Loucy (cell line): ENCODE results near the gene ADIG.

ENCODE experiments used
- EZH2phosphoT487 ChIP-seq: fragments of 200-600 bp; IDR thresholded peaks from 2 replicates; pipeline ENCODE4 v1.6.1; 2018; ENCODE audit warnings: antibody characterized with exemption, mild to moderate bottlenecking, moderate library complexity, borderline replicate concordance
- TF ChIP-seq, protein P1 (sequence below): fragments of 200-600 bp; sonication (generic); conservative IDR thresholded peaks from 2 replicates; pipeline ENCODE4 v1.5.1; 2014; ENCODE audit warnings: mild to moderate bottlenecking, antibody characterized with exemption, low read length

DNA sequence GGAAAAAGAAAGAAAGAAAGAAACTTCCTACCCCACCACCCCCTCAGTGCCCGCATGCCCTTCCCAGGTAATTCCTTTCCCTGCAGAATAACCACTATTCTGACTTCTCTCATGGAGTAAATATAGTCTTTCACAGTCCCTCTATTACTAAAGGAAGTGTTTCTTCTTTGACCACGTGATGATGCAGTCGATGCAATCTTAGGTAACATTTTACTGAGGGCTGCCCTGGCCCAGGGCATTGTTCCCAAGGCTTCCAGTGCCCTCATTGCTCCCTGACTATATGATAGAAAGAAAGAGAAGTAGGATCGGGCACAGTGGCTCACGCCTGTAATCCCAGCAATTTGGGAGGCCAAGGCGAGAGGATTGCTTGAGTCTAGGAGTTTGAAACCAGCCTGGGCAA, 49.7 kb downstream of the ADIG start:
- TF ChIP-seq, protein P1, sequence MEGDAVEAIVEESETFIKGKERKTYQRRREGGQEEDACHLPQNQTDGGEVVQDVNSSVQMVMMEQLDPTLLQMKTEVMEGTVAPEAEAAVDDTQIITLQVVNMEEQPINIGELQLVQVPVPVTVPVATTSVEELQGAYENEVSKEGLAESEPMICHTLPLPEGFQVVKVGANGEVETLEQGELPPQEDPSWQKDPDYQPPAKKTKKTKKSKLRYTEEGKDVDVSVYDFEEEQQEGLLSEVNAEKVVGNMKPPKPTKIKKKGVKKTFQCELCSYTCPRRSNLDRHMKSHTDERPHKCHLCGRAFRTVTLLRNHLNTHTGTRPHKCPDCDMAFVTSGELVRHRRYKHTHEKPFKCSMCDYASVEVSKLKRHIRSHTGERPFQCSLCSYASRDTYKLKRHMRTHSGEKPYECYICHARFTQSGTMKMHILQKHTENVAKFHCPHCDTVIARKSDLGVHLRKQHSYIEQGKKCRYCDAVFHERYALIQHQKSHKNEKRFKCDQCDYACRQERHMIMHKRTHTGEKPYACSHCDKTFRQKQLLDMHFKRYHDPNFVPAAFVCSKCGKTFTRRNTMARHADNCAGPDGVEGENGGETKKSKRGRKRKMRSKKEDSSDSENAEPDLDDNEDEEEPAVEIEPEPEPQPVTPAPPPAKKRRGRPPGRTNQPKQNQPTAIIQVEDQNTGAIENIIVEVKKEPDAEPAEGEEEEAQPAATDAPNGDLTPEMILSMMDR: no peak
- no peak for TF ChIP-seq EZH2phosphoT487
